ENCODE measurements around the gene TMEM161A.

Gene TMEM161A

GRCh38 chr19:19098084-19098702 is 40.1 kb downstream of the TMEM161A start:
- no peak for DNase-seq (ENCODE audit: low spot score)

GRCh38 chr19:19096641-19097627 is 41.3 kb downstream of the TMEM161A start:
- peak; percentile 94 for DNase-seq (ENCODE audit: low spot score)

- no peak for DNase-seq (ENCODE audit: low spot score)
These were observed 42.6 kb downstream of the TMEM161A start for GRCh38 chr19:19095691-19096090.

- peak; percentile 53 for DNase-seq (ENCODE audit: low spot score)
These were observed 43.8 kb downstream of the TMEM161A start for GRCh38 chr19:19094513-19094912.

GRCh38 chr19:19087676-19088075 is 50.6 kb downstream of the TMEM161A start:
- no peak for DNase-seq (ENCODE audit: low spot score)

- no peak for DNase-seq (ENCODE audit: low spot score)
These were observed 54.7 kb downstream of the TMEM161A start for GRCh38 chr19:19083413-19084178.

GRCh38 chr19:19081642-19082151 is 56.6 kb downstream of the TMEM161A start:
- DNase-seq (ENCODE audit: low spot score): no peak

- no peak for DNase-seq (ENCODE audit: low spot score)
These were observed 58.7 kb downstream of the TMEM161A start for GRCh38 chr19:19079571-19079970.

- no peak for DNase-seq (ENCODE audit: low spot score)
These were observed 59.5 kb downstream of the TMEM161A start for GRCh38 chr19:19078801-19079200.

GRCh38 chr19:19077103-19077502 is 61.2 kb downstream of the TMEM161A start:
- no peak for DNase-seq (ENCODE audit: low spot score)

GRCh38 chr19:19076476-19076875 is 61.8 kb downstream of the TMEM161A start:
- no peak for DNase-seq (ENCODE audit: low spot score)

- DNase-seq (ENCODE audit: low spot score): no peak
These were observed 63.2 kb downstream of the TMEM161A start for GRCh38 chr19:19075126-19075525.

- no peak for DNase-seq (ENCODE audit: low spot score)
These were observed 63.9 kb downstream of the TMEM161A start for GRCh38 chr19:19074196-19074882.

- no peak for DNase-seq (ENCODE audit: low spot score)
These were observed 66.4 kb downstream of the TMEM161A start for GRCh38 chr19:19071897-19072296.
